ENCODE results near the gene TAS1R1. TPM values are rescaled to one million over a fixed set of nuclear protein-coding genes. Genes with fewer than 3 reads are reported as not detected.

Gene TAS1R1
- total RNA-seq, 2 donors from 2014 or later, result not detected

- H3K4me3 Mint-ChIP-seq, result no peak overlapping the region
- H3K9me3 Mint-ChIP-seq, result no peaks in the 10 kb centered on the region
- ATAC-seq (replicated peaks in 1 of 2), result no peak
- H3K27ac Mint-ChIP-seq, result no peak overlapping the region
- no peak for DNase-seq
- peaks cover 23% of the 10 kb centered on the region for H3K4me1 Mint-ChIP-seq (ENCODE audit: low read depth)
- peaks cover 3 to 12% of the 10 kb centered on the region in 2 donors for H3K36me3 Mint-ChIP-seq (ENCODE audit: insufficient read depth in 2 of 2)
- no peaks in the 10 kb centered on the region for H3K27me3 Mint-ChIP-seq (ENCODE audit: low read depth)
Measured at GRCh38 chr1:6622396-6623152, 67.5 kb downstream of the TAS1R1 start.

GRCh38 chr1:6623269-6623965 lies 68.3 kb downstream of the TAS1R1 start:
- Mint-ChIP-seq H3K27me3 (ENCODE audit: low read depth) (no peaks in the 10 kb centered on the region), H3K27ac (no peak overlapping the region), H3K9me3 (no peaks in the 10 kb centered on the region), H3K36me3 (ENCODE audit: insufficient read depth in 2 of 2) (peaks cover 4 to 15% of the 10 kb centered on the region in 2 donors), H3K4me3 (peak overlapping the region in 1 of 2 donors; percentile 41), H3K4me1 (ENCODE audit: low read depth) (peaks cover 26% of the 10 kb centered on the region)
- ATAC-seq (replicated peaks in 1 of 2), result no peak
- DNase-seq, result no peak

- Mint-ChIP-seq H3K36me3 (ENCODE audit: insufficient read depth in 2 of 2) (peaks cover 4 to 17% of the 10 kb centered on the region in 2 donors), H3K4me3 (peak within 1 kb of the TSS; percentile 88 to 91)
Measured at GRCh38 chr1:6624710-6625583, 69.8 kb downstream of the TAS1R1 start, which contains the start of gene THAP3. THAP3 (plus strand) TSS chr1:6624868; CDS start chr1:6625219, 351 bp downstream.

GRCh38 chr1:6625584-6626149 lies 70.6 kb downstream of the TAS1R1 start:
- ATAC-seq (replicated peaks in 1 of 2), result peak; percentile 49 to 50
- peaks cover 4 to 13% of the 10 kb centered on the region in 2 donors for H3K36me3 Mint-ChIP-seq (ENCODE audit: insufficient read depth in 2 of 2)

More at GRCh38 chr1:6624710-6625583, 69.8 kb downstream of the TAS1R1 start, which contains the start of gene THAP3:
- DNase-seq (peak; percentile 90 to 91), ATAC-seq (replicated peaks in 1 of 2) (peak; percentile 94 to 96)
- H3K9me3 Mint-ChIP-seq, result no peaks in the 10 kb centered on the region
- H3K4me1 Mint-ChIP-seq (ENCODE audit: low read depth), result peaks cover 26% of the 10 kb centered on the region
- no peaks in the 10 kb centered on the region for H3K27me3 Mint-ChIP-seq (ENCODE audit: low read depth)
- peak within 1 kb of the TSS; percentile 85 for H3K27ac Mint-ChIP-seq

GRCh38 chr1:6627031-6627430 lies 71.9 kb downstream of the TAS1R1 start:
- peak overlapping the region; percentile 88 to 91 for H3K4me3 Mint-ChIP-seq
- no peak overlapping the region for H3K27ac Mint-ChIP-seq
- peaks cover 4 to 13% of the 10 kb centered on the region in 2 donors for H3K36me3 Mint-ChIP-seq (ENCODE audit: insufficient read depth in 2 of 2)
- no peaks in the 10 kb centered on the region for H3K9me3 Mint-ChIP-seq
- H3K27me3 Mint-ChIP-seq (ENCODE audit: low read depth), result no peaks in the 10 kb centered on the region
- DNase-seq (no peak), ATAC-seq (replicated peaks in 1 of 2) (no peak)
- peaks cover 26% of the 10 kb centered on the region for H3K4me1 Mint-ChIP-seq (ENCODE audit: low read depth)

More at GRCh38 chr1:6625584-6626149, 70.6 kb downstream of the TAS1R1 start:
- peak overlapping the region; percentile 88 to 91 for H3K4me3 Mint-ChIP-seq
- peak in 1 of 2 donors; percentile 43 for DNase-seq
- H3K9me3 Mint-ChIP-seq, result no peaks in the 10 kb centered on the region
- H3K27ac Mint-ChIP-seq, result peak overlapping the region; percentile 85
- H3K27me3 Mint-ChIP-seq (ENCODE audit: low read depth), result no peaks in the 10 kb centered on the region
- H3K4me1 Mint-ChIP-seq (ENCODE audit: low read depth), result peaks cover 26% of the 10 kb centered on the region

- peak overlapping the region; percentile 31 for H3K27ac Mint-ChIP-seq
- peaks cover 4 to 16% of the 10 kb centered on the region in 2 donors for H3K36me3 Mint-ChIP-seq (ENCODE audit: insufficient read depth in 2 of 2)
- H3K9me3 Mint-ChIP-seq, result no peaks in the 10 kb centered on the region
- peak overlapping the region in 1 of 2 donors; percentile 6 for H3K4me3 Mint-ChIP-seq
- ATAC-seq (replicated peaks in 1 of 2), result no peak
- peaks cover 26% of the 10 kb centered on the region for H3K4me1 Mint-ChIP-seq (ENCODE audit: low read depth)
- H3K27me3 Mint-ChIP-seq (ENCODE audit: low read depth), result no peaks in the 10 kb centered on the region
- DNase-seq, result no peak
Measured at GRCh38 chr1:6627841-6628545, 72.9 kb downstream of the TAS1R1 start.

- Mint-ChIP-seq H3K27ac (no peak overlapping the region), H3K4me1 (ENCODE audit: low read depth) (peaks cover 26% of the 10 kb centered on the region), H3K4me3 (no peak overlapping the region), H3K27me3 (ENCODE audit: low read depth) (no peaks in the 10 kb centered on the region), H3K36me3 (ENCODE audit: insufficient read depth in 2 of 2) (peaks cover 5 to 16% of the 10 kb centered on the region in 2 donors), H3K9me3 (no peaks in the 10 kb centered on the region)
- ATAC-seq (replicated peaks in 1 of 2) (no peak), DNase-seq (no peak)
Measured at GRCh38 chr1:6628971-6629479, 73.9 kb downstream of the TAS1R1 start.

Other genes with a start within 250 kb of the TAS1R1 start
- gene ACOT7, start 161.5 kb upstream of the TAS1R1 start, total RNA-seq, result 10 to 100 TPM; 32.1 to 37.6 TPM
- gene HES2, start 135.4 kb upstream of the TAS1R1 start, total RNA-seq, result 1 to 10 TPM in 1 of 2 donors, under 1 TPM in 1; 0.44 to 1.2 TPM
- gene ESPN, start 130.5 kb upstream of the TAS1R1 start, total RNA-seq, result 1 to 10 TPM; 1.3 to 2.0 TPM
- gene TNFRSF25, start 89.1 kb upstream of the TAS1R1 start, total RNA-seq, result 100 to 1,000 TPM in 1 of 2 donors, 10 to 100 TPM in 1; 89.2 to 101 TPM
- 1 to 10 TPM; 2.6 to 3.2 TPM for gene PLEKHG5, start 63.6 kb upstream of the TAS1R1 start, total RNA-seq
- 10 to 100 TPM; 35.8 to 42.3 TPM for gene NOL9, start 794 bp upstream of the TAS1R1 start, total RNA-seq
- 10 to 100 TPM; 39.2 to 50.6 TPM for gene ZBTB48, start 24.7 kb downstream of the TAS1R1 start, total RNA-seq
- 10 to 100 TPM; 24.2 to 26.1 TPM for gene KLHL21, start 47.6 kb downstream of the TAS1R1 start, total RNA-seq
- gene PHF13, start 58.4 kb downstream of the TAS1R1 start, total RNA-seq, result 10 to 100 TPM; 16.5 to 19.3 TPM
- 10 to 100 TPM; 27.0 to 30.5 TPM for gene THAP3, start 69.6 kb downstream of the TAS1R1 start, total RNA-seq
- gene DNAJC11, start 146.5 kb downstream of the TAS1R1 start, total RNA-seq, result 10 to 100 TPM; 39.7 to 56.0 TPM
- gene CAMTA1, start 230.1 kb downstream of the TAS1R1 start, total RNA-seq, result 10 to 100 TPM; 47.8 to 63.3 TPM

All from activated T-cell treated with anti-CD3 and anti-CD28 coated beads, Interleukin-2, amount 50 U/mL, for 72 hours (primary cell).